ENCODE measurements around the gene FYB1.

FYB1 gene

GRCh38 chr5:39115644-39116343 lies 103.6 kb downstream of the FYB1 start:
- TF ChIP-seq MAX (IDR thresholded peaks at IDR 0.05; ENCODE audit: low read depth, low read length) = no peak
- no peak for TF ChIP-seq MYC (IDR thresholded peaks at IDR 0.05; ENCODE audit: low read depth, low read length)
- TF ChIP-seq POLR2A (IDR thresholded peaks at IDR 0.05; ENCODE audit: extremely low read depth, insufficient read length) = no peak
- TF ChIP-seq CTCF (IDR thresholded peaks at IDR 0.05; ENCODE audit: low read depth, low read length) = no peak
- DNase-seq (ENCODE audit: low read depth) = no peak
- H3K4me3 ChIP-seq (ENCODE audit: low read depth, low read length) = no peak overlapping the region

DNA sequence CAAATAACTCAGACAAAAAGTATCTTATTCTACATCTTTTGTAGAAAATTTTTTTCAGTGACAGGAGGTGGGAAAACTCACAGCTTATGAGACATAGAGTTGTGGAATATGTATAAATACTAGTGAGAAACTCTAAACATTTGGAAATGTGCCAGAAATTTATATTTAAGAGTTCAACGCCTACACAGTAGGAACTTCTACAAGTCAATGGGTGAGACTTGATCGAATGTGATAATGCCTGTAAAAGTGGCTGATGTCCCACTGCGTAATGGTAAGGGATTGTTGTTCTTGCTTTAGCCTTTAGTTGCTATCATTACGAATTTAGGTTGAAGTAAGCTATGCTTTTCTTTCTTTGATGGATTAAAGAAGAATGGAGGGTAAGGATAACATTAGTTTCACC lies 105.2 kb downstream of the FYB1 start:
- TF ChIP-seq MAX (IDR thresholded peaks at IDR 0.05; ENCODE audit: low read depth, low read length) = no peak
- no peak for TF ChIP-seq POLR2A (IDR thresholded peaks at IDR 0.05; ENCODE audit: extremely low read depth, insufficient read length)
- TF ChIP-seq MYC (IDR thresholded peaks at IDR 0.05; ENCODE audit: low read depth, low read length) = no peak
- no peak for TF ChIP-seq CTCF (IDR thresholded peaks at IDR 0.05; ENCODE audit: low read depth, low read length)
- DNase-seq (ENCODE audit: low read depth) = no peak
- H3K4me3 ChIP-seq (ENCODE audit: low read depth, low read length) = no peak overlapping the region

DNA sequence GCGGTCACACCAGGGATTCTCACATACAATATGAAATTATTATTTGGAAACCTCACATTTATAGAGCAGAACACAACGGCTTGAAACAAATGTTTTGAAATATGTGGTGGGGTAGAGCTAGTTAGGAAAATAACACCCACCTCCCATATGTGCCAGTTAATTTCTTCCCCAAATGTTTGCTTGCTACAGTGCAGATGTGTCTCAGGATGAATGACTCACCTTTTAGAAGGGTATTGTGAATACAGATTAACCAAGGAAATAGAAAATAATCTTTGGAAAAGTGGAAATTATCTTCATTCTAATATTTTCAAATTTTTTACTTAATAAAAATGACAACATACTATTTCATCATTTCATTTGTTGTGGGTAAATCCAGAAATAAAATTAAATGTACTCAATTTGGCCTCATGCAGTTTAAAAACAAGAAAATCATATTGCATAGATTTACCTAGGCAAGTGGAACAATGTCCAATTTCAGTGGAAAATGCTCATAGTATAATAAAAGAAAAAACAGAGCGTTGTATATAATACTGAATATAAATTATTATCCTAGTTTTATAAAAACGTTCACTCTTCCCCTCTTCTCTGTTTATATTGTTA lies 105.9 kb downstream of the FYB1 start:
- DNase-seq (ENCODE audit: low read depth) = peak; percentile 9
- no peak overlapping the region for H3K4me3 ChIP-seq (ENCODE audit: low read depth, low read length)

GRCh38 chr5:39109606-39110005 lies 109.8 kb downstream of the FYB1 start:
- no peak for DNase-seq (ENCODE audit: low read depth)
- no peak for TF ChIP-seq CTCF (IDR thresholded peaks at IDR 0.05; ENCODE audit: low read depth, low read length)
- H3K4me3 ChIP-seq (ENCODE audit: low read depth, low read length) = no peak overlapping the region

More for the DNA sequence above, 105.9 kb downstream of the FYB1 start:
- TF ChIP-seq CTCF (IDR thresholded peaks at IDR 0.05; ENCODE audit: low read depth, low read length) (no peak), POLR2A (IDR thresholded peaks at IDR 0.05; ENCODE audit: extremely low read depth, insufficient read length) (no peak), MYC (IDR thresholded peaks at IDR 0.05; ENCODE audit: low read depth, low read length) (no peak), MAX (IDR thresholded peaks at IDR 0.05; ENCODE audit: low read depth, low read length) (no peak)

GRCh38 chr5:39108987-39109386 lies 110.4 kb downstream of the FYB1 start:
- no peak for TF ChIP-seq CTCF (IDR thresholded peaks at IDR 0.05; ENCODE audit: low read depth, low read length)
- TF ChIP-seq MAX (IDR thresholded peaks at IDR 0.05; ENCODE audit: low read depth, low read length) = no peak
- TF ChIP-seq MYC (IDR thresholded peaks at IDR 0.05; ENCODE audit: low read depth, low read length) = no peak
- TF ChIP-seq POLR2A (IDR thresholded peaks at IDR 0.05; ENCODE audit: extremely low read depth, insufficient read length) = no peak
- H3K4me3 ChIP-seq (ENCODE audit: low read depth, low read length) = no peak overlapping the region
- DNase-seq (ENCODE audit: low read depth) = no peak

Data from NB4 (cell line).